K562 treated with DMSO at 1 percent for 12 hours (cell line): ENCODE data around the gene SMG6. TPM values are rescaled to one million over a fixed set of nuclear protein-coding genes. Genes with fewer than 3 reads are reported as not detected.

ENCODE experiments used
- total RNA-seq: library from RNA; unstranded; fragments of 300-600 nt; gene quantifications from 2 replicates; pipeline ENCODE4 v1.2.3, GENCODE V29; 2022; ENCODE audit not compliant: insufficient read depth

Gene SMG6
- total RNA-seq = 9.5 and 19.5 TPM in 2 replicates

DNA sequence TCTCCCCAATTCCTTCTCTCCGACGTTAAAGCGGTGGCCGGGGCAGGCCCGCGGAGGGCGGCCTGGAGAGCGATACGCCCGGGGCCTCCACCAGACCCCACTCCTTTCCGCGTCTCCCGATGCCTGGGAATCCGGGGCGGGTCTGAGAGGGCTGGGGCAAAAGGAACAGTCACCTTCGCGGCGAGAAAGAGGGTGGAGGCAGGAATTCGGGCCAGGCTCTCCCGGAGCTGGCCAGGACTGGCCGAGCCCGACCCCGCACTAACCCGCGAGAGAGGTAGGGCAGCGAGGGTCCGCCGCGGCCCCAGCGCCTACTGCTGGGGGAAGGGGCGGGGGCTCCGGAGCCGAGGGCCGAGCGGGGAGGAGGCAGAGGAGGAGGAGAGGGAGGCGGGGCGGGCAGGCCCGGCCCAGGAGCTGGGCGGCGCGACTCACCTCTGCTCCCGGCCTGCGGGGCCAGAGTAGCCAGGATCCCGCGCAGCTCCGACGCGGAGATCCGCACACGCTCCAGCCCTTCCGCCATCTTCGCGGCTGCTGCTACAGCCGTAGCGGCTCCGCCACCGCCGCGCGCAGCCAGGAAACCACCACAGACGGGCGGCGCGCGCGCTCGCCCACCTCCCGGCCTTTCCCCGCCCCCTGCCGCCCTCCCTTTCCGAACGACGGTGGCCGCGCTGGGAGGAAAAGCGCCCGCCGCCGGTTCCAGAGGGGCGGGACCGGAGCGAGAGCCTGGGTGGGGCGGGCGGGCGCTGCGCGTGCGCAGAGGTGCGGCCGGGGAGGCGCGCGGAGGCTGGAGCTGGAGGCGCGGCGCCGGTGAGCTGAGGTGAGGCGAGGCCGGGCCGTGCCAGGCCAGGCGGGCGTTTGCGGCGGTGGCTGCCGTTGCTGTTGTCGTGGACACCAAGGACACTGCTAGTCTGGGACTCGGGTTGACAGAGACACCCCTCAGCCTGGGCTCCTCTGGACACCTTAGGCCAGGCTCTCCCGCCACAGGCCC, at the start of gene SMG6, which contains the start of gene SRR:
Gene SMG6, minus strand, starts transcription at position 582 of the 985 bp plus-strand sequence. Its CDS starts 65 bp downstream, at position 517.
Gene SRR, plus strand, starts transcription at position 747 of the 985 bp plus-strand sequence. CDS start 11,611 bp downstream, outside the sequence.

DNA sequence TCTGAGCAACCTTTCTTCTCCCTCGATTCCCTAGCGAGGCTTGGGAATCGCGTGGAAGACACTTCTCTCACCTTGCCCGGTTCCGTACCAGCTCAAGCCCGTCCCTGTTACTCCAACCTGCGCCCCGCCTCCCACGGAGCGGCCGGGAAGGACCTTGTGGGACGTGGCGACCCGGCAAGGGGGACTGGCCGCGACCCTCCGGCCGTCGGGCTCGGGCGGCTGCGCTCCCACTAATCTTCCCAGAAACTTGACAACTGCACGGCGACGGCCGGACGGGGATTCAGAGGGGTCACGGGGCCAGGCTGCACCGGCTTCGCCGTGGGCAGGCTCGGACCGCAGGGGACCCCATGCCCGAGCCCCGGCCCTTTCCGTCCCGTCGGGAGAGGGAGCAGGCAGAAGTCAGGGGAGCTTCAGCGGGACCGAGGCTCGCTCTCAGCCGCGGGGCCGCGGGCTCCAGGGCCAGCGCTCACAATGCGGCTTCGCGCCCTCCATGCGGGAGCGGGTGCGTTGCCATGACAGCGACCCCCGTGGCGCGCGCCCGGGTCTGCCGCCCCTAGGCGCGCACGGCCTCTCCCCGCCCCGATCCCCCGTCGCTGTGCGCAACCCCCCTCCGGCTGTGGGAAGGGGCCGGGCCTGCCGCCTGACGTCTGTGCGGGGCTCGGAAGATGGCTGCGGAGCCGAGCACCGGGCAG, 33.4 kb upstream of the SMG6 start, which contains the start of gene SGSM2:
Gene SGSM2, plus strand, starts transcription at position 650 of the 692 bp plus-strand sequence. CDS start 188 bp downstream, outside the sequence.

DNA sequence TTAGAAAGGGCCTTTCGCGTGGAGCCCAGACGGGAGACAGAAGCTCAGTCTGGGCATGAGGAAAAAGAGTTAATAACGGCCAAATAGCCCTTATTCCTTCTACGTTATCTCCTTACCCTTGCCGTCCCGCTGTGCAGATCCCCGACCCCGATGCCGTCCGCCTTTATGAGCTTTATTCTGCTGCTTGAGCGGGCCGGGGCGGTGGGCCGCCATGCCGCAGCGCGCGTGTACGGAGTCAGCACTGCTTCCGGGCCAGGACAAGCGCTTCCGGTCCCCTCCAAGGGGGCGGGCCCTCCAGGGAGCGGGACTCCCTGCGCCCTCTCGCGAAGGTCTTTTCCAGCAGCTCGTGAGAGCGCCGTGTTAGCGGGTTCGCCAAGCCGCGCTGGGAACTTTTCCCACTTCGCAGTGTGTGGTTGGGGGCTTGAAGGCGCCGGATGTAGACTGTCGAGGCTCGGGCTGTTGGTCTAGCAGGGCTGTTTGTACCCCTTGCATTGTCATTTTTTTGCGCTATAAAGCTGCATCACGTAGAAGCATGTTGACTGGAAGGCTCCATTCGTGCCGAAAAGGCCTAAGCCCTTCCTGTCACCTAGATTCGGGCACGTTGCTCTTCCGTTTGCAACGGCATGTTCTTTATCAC, 32.7 kb upstream of the SMG6 start, which contains the start of gene TSR1:
Gene TSR1, minus strand, starts transcription at position 243 of the 637 bp plus-strand sequence. Its CDS starts 30 bp downstream, at position 213.

DNA sequence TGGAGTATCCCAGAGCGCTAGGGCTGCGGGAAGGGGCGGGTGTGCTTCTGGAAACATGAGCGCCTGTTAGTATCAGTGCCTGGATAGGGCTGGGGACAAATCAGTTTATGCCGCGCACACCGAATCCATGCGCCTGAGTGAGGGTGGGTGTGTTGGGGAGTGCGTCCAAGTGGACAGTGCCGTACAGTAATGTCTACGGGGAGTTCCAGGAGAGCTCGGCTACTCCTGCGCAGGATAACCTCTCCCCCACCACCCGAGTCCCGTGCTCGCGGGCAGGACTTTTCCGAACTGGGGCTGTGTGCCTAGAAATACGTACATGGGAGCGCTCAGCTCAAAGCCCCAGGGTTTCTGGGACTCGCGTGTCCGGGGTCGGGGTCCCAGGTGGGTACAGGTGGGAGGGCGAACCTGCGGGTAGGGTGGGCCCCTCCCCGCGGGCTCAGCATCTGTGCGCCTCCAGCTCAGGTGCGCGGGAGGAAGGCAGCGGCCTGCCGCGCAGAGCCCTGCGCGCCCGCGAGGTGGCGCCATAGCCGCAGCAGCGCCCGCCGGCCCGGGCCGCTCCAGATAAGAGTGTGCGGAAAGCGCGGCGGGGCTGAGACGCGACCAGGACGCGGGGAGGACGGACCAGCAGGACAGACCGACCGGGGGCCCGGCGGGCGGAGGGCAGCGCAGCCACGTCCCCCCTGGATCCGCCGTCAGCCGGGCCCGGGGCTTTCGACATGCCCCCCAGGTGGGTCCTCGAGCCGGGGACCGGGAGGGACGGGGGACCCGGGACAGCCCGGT, 248.9 kb downstream of the SMG6 start, which contains the start of gene HIC1:
Gene HIC1, plus strand, starts transcription at position 592 of the 780 bp plus-strand sequence. CDS start 1,588 bp downstream, outside the sequence.

GRCh38 chr17:2041561-2042389, 261.8 kb downstream of the SMG6 start, which contains the start of gene OVCA2:
Gene OVCA2, plus strand, starts transcription at chr17:2042022. Its CDS starts 26 bp downstream, at chr17:2042048.

DNA sequence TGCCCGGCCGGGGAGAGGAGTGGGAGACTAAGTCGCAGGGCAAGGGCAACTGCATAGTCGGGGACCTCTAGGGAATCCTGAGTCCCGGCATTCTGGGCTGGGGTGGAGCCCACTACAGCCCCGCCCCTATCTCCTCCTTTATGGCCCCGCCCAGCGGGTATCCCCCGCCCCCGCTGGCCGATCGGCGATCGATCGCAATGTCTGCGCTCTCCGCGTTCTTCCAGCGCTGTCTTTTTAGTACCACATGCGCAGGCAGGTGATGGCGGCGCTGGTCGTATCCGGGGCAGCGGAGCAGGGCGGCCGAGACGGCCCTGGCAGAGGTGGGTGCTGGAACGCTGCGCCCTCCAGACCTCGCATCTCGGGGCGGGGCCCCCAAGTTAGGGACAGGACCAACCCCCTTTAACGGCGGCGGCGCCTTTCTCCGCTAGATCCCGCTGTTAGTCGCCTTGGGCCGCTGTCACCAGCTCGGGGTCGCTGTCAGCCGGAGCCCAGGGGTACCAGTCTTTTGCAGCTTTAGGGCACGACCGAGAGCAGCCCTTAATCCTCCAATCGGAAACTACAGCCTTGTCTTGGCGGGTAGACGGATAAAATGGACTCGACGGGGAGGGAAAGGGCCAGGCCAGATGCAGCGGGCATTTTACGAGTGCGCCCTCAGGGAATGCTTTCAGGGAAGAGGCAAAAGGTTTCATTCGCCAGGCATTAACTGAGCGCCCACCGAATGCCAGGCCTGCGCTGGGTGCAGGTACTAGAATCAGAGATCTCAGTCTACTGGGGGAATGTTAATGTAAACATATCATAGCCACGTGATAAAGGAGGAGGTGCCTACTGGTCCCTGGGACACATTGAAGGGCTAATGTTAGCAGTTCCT, 273.4 kb downstream of the SMG6 start, which contains the start of gene DPH1:
Gene DPH1, plus strand, starts transcription at position 243 of the 868 bp plus-strand sequence. Its CDS starts 17 bp downstream, at position 260.

DNA sequence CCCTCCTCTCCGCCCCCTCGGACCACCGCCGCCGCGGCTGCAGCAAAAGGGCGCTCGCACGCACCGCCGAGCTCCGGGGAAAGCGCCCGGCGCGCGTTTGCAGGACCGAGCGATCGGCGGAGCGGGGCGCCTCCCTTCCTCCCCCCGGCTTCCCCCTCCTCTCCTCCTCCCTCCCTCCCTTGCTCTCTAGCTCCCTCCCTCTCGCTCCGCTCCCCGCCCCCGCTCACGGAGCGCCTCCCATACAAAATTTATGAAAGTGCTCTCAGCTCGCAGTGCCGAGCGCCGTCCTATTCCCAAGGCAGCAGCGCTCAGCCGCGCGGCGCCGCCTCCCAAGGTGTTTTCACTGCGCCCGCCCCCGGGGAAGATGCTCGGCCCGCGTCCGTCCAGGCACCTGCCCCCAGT, 278.4 kb downstream of the SMG6 start, which contains the start of gene RTN4RL1:
Gene RTN4RL1, minus strand, starts transcription at position 115 of the 402 bp plus-strand sequence. CDS start 469 bp downstream, outside the sequence.

Other genes with a start within 250 kb of the SMG6 start
- gene HIC1, start 248.7 kb downstream of the SMG6 start, total RNA-seq = 0.33 and 1.6 TPM in 2 replicates
- gene SRR, start 165 bp upstream of the SMG6 start, total RNA-seq = 4.6 and 8.7 TPM in 2 replicates
- gene TSR1, start 32.7 kb upstream of the SMG6 start, total RNA-seq = 5.3 and 17.3 TPM in 2 replicates
- gene SGSM2, start 33.7 kb upstream of the SMG6 start, total RNA-seq = 11.2 and 24.1 TPM in 2 replicates
- gene MNT, start 97.3 kb upstream of the SMG6 start, total RNA-seq = 5.2 and 8.5 TPM in 2 replicates
- gene METTL16, start 208.1 kb upstream of the SMG6 start, total RNA-seq = 4.1 and 14.6 TPM in 2 replicates